Thoracic aorta (tissue), 2 donors: ENCODE data around the gene C17orf107. TPM values are rescaled to one million over a fixed set of nuclear protein-coding genes. Genes with fewer than 3 reads are reported as not detected.

Source experiments
- ATAC-seq: fragments of 150-250 bp; one replicate; pipeline ENCODE4 v1.8.0; 2017; ENCODE audit warnings: low read depth; ENCODE audit not compliant: insufficient number of reproducible peaks, low FRiP score
- DNase-seq: peaks from one replicate; pipeline ENCODE4 v3.0.0-alpha.2; 2020; ENCODE audit warnings: low spot score
- H3K27ac ChIP-seq, 2 donors: fragments of 200-600 bp; sonication (generic); 1 replicate in 1 of 2; 2 replicates in 1 of 2; pipeline ENCODE4 v1.5.1; 2016; ENCODE audit warnings: mild to moderate bottlenecking in 2 of 2, moderate library complexity in 2 of 2
- H3K27me3 ChIP-seq: fragments of 200-600 bp; sonication (generic); replicated peaks from 2 replicates; pipeline ENCODE4 v1.6.0; 2016; ENCODE audit warnings: mild to moderate bottlenecking; ENCODE audit not compliant: insufficient read depth
- H3K36me3 ChIP-seq: fragments of 200-600 bp; sonication (generic); one replicate; pipeline ENCODE4 v1.5.1; 2016
- H3K4me1 ChIP-seq, 2 donors: fragments of 200-600 bp; sonication (generic); 1 replicate in 1 of 2; 2 replicates in 1 of 2; pipeline versions ENCODE4 v1.5.1 to v1.6.0; 2016; ENCODE audit warnings: low read depth in 2 of 2, mild to moderate bottlenecking in 1 of 2; ENCODE audit not compliant: control insufficient read depth in 1 of 2
- H3K4me3 ChIP-seq: fragments of 200-600 bp; sonication (generic); 2 replicates; pipeline ENCODE4 v1.5.1; 2016; ENCODE audit warnings: mild to moderate bottlenecking
- H3K9me3 ChIP-seq: fragments of 200-600 bp; sonication (generic); 2 replicates; pipeline ENCODE4 v1.5.1; 2016
- total RNA-seq, 2 donors: library from RNA; depleted of rRNA; stranded (reverse); fragments of >200 nt; gene quantifications; one replicate each; pipeline versions ENCODE4 v1.1.0 to v1.2.3, GENCODE V29; 2016
- TF ChIP-seq, protein P1 (sequence below): fragments of 200-600 bp; sonication (generic); IDR thresholded peaks from one replicate; pipeline ENCODE4 v1.5.1; 2019; ENCODE audit warnings: antibody characterized with exemption

The C17orf107 gene
- total RNA-seq, 2 donors from 2014 or later = 1.9 to 5.6 TPM

DNA sequence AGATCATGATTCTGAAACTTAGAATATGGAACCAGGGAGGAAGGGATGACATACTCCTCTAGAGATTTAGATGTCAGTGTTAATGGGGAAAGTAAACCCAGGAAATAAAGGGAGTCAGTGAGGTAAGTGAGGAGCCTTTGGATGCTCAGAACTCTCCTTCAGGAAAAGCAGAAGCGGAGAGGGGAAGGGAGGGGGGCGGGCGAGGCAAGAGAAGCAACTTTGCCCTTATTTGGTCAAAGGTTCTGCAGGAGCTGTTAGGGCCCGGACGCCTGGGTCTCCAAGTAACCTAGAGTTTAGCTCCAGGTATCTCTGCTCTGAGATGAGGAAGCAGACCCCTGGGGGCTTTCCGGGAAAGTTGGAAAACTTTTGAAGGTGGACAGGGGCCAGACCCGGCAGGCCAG lies 47.7 kb downstream of the C17orf107 start:
- Histone ChIP-seq H3K27ac (peak overlapping the region; percentile 93 to 97), H3K9me3 (no peaks in the 10 kb centered on the region), H3K36me3 (peaks cover 6% of the 10 kb centered on the region), H3K27me3 (no peaks in the 10 kb centered on the region), H3K4me1 (peaks cover 22 to 59% of the 10 kb centered on the region in 2 donors), H3K4me3 (peak overlapping the region; percentile 76)
- DNase-seq = no peak
- TF ChIP-seq, protein P1, sequence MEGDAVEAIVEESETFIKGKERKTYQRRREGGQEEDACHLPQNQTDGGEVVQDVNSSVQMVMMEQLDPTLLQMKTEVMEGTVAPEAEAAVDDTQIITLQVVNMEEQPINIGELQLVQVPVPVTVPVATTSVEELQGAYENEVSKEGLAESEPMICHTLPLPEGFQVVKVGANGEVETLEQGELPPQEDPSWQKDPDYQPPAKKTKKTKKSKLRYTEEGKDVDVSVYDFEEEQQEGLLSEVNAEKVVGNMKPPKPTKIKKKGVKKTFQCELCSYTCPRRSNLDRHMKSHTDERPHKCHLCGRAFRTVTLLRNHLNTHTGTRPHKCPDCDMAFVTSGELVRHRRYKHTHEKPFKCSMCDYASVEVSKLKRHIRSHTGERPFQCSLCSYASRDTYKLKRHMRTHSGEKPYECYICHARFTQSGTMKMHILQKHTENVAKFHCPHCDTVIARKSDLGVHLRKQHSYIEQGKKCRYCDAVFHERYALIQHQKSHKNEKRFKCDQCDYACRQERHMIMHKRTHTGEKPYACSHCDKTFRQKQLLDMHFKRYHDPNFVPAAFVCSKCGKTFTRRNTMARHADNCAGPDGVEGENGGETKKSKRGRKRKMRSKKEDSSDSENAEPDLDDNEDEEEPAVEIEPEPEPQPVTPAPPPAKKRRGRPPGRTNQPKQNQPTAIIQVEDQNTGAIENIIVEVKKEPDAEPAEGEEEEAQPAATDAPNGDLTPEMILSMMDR = no peak
- ATAC-seq = no peak

DNA sequence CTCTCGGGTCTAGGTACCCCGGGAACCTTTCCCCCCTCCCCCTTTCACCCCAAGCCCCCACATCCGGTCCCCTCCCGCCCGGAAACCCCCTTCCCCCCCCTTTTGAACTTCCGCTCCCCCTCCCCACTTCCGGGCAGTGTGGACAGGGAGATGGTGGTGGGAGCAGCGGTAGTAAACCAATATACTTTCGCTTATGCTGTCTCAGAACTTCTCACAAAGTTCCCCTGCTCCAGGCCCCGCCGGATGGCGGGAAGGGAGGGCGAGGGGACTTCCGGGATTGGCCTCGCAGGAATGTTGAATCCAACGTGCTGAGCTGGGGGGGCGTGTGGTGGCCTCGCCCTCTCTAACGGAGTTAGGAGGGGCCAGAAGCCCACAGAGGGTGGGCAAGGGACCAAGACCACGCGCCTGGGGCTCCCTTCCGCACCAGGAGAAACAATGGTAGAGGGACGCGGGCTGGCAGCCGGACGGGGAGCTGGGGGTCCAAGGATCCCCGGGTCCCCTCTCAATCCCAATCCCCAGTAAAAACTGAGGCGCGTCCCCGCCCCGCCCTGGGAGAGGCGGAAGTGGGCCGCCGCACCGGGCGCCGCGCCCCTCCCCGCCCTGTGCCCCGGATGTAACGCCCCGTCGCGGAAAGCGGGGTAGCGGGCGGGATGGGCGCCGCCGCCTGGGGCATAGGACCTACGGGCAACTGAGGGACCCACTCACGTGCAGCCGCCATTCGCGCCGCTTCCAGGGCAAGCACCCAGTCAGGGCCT lies 48.3 kb downstream of the C17orf107 start:
- TF ChIP-seq, protein P1 = no peak
- H3K9me3 ChIP-seq = no peaks in the 10 kb centered on the region
- H3K4me3 ChIP-seq = peak overlapping the region; percentile 76
- H3K27ac ChIP-seq = peak overlapping the region; percentile 93 to 97
- ATAC-seq (no peak), DNase-seq (no peak)
- H3K4me1 ChIP-seq = peaks cover 22 to 57% of the 10 kb centered on the region in 2 donors
- H3K27me3 ChIP-seq = no peaks in the 10 kb centered on the region
- H3K36me3 ChIP-seq = peaks cover 3% of the 10 kb centered on the region

DNA sequence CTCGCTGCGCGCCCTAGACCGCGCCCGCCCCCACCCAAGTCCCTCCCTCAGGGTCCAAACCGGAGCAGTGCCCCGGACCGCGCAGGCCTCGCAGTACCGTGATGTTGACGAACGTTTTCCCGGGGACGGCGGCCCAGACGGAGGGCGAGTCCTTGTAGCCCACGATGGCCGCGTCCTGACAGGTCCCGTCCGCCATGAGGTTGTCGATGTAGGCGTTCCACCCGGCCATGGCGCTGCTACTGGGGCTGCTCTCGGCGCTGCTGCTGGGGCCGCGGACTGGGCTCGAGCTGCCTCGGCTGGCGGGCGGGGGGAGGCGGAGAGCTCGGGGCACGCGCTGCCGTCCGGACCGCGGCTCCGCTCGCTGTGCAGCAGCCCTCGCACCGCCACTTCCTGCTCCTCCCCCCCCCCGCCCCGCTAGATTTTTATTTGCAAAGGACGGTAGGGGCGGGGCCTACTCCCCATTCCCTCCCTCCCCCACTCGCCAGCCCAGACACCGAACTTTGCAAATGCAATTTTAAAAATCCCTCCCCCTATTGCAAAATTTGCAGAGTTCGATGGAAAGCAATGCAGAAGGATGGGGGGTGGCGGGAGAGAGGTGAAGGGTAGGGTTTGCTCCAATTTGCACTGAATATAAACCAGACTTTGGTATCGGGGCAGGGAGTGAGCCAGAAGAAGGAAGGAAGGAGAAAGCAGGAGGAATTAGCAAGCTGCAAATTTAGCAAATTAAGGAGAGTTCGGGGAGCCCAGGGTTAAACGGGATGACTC lies 49.0 kb downstream of the C17orf107 start, which contains the start of gene PFN1:
Gene PFN1 (minus strand): TSS at position 365 of the 765 bp plus-strand sequence. CDS start 136 bp downstream, at position 229.
- Histone ChIP-seq H3K27me3 (no peaks in the 10 kb centered on the region), H3K27ac (peak within 1 kb of the TSS; percentile 93 to 97), H3K4me1 (peaks cover 27 to 57% of the 10 kb centered on the region in 2 donors), H3K9me3 (no peaks in the 10 kb centered on the region), H3K4me3 (peak within 1 kb of the TSS; percentile 76), H3K36me3 (peaks cover 3% of the 10 kb centered on the region)
- peak; percentile 82 for DNase-seq
- peak; percentile 61 for ATAC-seq
- TF ChIP-seq, protein P1 = no peak

DNA sequence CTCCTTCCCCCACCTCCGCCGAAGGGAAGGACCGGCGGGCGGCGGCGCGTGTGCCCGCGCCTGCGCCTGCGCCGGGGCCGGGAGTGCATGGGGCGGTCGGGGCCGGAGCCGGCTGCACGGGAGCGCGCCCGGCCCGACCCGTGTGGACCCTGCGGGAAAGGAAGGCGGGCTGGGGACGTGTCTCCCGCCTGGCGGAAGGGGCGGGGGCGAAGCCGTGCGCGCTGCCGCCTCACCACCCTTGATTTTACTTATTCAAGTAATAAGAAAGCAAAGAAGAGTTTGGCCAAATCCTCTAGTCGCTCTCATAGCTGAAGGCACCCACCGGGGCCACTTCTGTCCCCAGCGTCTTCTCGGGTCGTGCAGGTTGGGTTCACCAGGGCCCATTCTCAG lies 49.6 kb downstream of the C17orf107 start:
- H3K36me3 ChIP-seq = peaks cover 3% of the 10 kb centered on the region

More for the DNA sequence above, 49.6 kb downstream of the C17orf107 start:
- TF ChIP-seq, protein P1 = no peak
- DNase-seq (no peak), ATAC-seq (peak; percentile 25)
- no peaks in the 10 kb centered on the region for H3K27me3 ChIP-seq
- H3K4me1 ChIP-seq = peaks cover 31 to 55% of the 10 kb centered on the region in 2 donors
- H3K4me3 ChIP-seq = peak overlapping the region; percentile 76
- no peaks in the 10 kb centered on the region for H3K9me3 ChIP-seq
- H3K27ac ChIP-seq = peak overlapping the region; percentile 93 to 97
